Keratinocyte (primary cell): ENCODE measurements around the gene DSE.
"Not testable (repeated sequence)": the region's sequence is repeated elsewhere in the genome, so short reads cannot be mapped to it uniquely, and the experiment has no call there.

Experiments used
- EZH2 ChIP-seq: IDR thresholded peaks from one replicate; pipeline ENCODE4 v1.6.1; 2012; ENCODE audit warnings: inconsistent platforms, mild to moderate bottlenecking, low read length, moderate library complexity
- TF ChIP-seq, protein P1 (sequence below), 3 experiments: IDR thresholded peaks in 1 of 3; conservative IDR thresholded peaks in 1 of 3; optimal IDR thresholded peaks in 1 of 3; 2 replicates in 2 of 3; 3 replicates in 1 of 3; pipeline versions ENCODE3 to v1.5.1; 2011; ENCODE audit warnings: low read length in 3 of 3, mild to moderate bottlenecking in 3 of 3, moderate library complexity in 2 of 3, control low read depth in 1 of 3, inconsistent platforms in 1 of 3; ENCODE audit not compliant: insufficient read depth in 2 of 3; ENCODE audit errors: extremely low read depth in 1 of 3

DNA sequence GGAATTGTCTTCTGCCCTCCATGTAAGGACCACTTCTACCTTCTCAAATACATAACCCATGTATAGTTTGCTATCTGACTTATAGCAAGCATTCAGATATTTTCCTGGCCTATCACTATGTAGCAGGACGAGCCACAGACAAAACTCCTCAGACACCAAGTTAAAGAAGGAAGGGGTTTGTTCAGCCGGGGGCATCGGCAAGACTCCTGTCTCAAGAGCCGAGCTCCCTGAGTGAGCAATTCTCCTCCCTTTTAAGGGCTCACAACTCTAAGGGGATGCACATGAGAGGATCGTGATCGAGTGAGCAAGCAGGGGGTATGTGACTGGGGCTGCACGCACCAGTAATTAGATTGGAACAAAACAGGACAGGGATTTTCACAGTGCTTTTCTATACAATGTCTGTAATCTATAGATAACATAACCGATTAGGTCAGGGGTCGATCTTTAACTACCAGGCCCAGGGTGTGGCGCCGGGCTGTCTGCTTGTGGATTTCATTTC is 45.1 kb upstream of the DSE start:
- TF ChIP-seq, protein P1, sequence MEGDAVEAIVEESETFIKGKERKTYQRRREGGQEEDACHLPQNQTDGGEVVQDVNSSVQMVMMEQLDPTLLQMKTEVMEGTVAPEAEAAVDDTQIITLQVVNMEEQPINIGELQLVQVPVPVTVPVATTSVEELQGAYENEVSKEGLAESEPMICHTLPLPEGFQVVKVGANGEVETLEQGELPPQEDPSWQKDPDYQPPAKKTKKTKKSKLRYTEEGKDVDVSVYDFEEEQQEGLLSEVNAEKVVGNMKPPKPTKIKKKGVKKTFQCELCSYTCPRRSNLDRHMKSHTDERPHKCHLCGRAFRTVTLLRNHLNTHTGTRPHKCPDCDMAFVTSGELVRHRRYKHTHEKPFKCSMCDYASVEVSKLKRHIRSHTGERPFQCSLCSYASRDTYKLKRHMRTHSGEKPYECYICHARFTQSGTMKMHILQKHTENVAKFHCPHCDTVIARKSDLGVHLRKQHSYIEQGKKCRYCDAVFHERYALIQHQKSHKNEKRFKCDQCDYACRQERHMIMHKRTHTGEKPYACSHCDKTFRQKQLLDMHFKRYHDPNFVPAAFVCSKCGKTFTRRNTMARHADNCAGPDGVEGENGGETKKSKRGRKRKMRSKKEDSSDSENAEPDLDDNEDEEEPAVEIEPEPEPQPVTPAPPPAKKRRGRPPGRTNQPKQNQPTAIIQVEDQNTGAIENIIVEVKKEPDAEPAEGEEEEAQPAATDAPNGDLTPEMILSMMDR (optimal IDR thresholded peaks at IDR 0.05 in 1 of 3, IDR thresholded peaks at IDR 0.05 in 1 of 3, conservative IDR thresholded peaks at IDR 0.05 in 1 of 3; ENCODE audit: extremely low read depth in 1 of 3, insufficient read depth in 2 of 3, low read length in 3 of 3) = not testable (repeated sequence)
- not testable (repeated sequence) for TF ChIP-seq EZH2
